ENCODE data around the gene SMAD3.
"Not testable (repeated sequence)": the region's sequence is repeated elsewhere in the genome, so short reads cannot be mapped to it uniquely, and the experiment has no call there.

The SMAD3 gene

DNA sequence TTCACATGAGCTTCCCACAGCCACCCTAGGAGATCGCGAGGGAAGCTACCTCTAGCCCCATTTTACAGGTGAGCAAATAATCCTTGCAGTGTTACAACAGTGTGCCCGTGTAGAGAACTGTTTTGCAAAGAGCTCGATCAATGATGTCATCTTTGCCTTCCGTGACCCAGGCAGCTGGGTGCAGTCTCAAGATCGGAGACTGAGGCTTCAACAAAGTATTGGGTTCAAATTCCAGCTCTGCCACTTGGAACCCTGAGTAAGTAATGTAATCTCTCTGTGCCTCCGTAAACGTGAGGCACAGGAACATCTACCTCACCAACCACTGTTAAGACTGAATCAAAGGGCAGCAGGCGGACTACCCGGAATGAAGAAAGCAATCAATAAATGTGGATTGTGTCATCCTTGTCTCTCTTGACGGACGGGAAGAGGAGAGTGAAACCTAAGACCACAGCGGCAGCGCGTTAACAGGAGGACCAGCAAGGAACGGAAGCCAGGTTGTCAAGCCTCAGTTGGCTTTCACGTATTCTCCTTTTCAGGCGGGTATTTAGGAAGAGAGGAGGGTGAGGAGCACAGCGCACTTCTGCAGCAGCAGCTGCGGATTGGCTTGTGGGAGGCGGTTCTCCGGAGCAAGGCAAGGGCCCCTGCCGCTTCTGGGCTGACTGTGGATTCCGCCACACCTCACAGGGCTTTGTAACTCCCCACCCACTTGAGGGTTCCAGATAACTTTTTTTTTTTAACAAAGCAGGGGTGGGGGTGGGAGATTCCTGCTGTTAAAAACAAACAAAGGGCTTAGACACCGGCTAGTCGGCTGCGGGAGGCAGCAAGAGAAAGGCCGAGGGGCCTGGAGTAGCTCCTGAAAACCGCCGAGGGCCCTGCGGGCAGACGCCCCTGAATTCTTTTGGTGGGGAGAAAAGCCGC lies 1.5 kb upstream of the SMAD3 start:
- DNase-seq: no peak

DNA sequence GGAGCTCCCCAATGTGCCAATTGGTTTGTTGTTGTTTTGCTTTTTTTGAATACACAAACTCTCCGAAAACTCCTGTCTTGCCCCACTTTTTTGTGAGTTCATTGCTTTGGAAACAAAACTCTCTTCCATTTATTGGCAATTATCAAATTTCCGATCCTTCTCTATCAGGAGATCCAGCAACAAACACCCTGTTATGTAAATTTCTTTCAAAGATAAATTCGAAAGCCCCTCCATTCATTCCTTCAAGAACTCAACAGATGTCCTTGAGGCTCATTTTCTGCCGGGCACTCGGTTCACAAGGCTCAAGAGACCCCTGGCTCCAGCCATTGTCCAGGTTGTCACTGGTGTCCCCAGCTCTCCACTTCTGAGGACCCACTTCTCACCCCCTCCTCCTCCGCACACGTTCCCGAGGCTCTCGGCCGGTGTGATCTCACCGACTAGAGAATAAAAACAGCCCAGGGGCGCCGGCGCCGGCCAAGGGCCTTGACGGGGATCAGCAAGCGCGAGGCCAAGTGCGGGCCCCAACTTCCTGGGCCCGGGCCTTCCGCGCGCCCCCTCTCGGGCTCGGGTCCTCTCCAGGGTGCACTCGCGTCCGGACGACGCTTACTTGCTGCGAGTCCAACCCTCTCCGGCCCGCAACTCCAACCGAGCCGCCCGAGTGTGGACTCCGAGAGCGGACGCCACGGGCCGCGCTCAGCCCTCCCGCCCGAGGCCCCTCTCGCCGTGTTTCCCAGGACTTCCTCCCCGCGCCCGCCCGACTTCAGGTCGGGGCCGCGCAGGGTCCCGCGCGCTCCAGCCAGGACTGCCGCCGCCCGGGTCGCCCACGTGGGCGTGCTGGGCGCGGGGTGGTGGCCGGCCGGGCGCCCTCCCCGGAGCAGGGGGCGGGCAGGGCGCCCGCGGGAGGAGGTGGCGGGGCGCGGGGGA lies 533 bp upstream of the SMAD3 start:
- peak; percentile 36 for DNase-seq

DNA sequence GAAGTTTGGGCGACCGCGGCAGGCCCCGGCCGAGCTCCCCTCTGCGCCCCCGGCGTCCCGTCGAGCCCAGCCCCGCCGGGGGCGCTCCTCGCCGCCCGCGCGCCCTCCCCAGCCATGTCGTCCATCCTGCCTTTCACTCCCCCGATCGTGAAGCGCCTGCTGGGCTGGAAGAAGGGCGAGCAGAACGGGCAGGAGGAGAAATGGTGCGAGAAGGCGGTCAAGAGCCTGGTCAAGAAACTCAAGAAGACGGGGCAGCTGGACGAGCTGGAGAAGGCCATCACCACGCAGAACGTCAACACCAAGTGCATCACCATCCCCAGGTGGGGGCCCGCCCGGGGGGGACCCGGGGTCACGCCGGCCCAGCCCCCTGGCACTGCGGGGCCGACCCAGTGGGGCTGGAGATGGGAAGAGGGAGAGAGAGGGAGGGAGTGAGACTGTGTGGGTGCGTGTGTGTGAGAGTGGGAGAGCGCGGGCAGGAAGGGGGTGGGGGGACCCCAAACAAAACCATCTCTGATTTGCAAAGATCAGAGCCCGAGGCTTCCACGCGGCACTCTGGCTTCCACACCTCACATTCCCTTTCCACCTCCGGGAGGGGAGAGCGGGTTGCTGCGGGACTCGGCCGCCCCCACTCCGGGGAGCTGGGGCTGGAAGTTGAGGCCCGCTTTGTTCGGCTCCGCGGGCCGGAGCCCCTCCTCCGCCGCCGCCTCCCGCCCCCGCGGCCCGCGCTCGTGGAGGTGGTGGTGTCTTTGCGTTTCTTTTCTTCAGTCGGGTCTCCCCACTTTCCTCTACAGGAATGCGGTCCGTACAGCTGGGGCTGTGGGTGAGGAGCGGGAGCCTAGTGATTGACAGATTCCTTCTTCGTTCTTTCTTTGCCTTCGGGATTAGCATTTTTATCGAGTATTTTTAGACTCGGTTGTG lies 898 bp downstream of the SMAD3 start:
- no peak for DNase-seq

DNA sequence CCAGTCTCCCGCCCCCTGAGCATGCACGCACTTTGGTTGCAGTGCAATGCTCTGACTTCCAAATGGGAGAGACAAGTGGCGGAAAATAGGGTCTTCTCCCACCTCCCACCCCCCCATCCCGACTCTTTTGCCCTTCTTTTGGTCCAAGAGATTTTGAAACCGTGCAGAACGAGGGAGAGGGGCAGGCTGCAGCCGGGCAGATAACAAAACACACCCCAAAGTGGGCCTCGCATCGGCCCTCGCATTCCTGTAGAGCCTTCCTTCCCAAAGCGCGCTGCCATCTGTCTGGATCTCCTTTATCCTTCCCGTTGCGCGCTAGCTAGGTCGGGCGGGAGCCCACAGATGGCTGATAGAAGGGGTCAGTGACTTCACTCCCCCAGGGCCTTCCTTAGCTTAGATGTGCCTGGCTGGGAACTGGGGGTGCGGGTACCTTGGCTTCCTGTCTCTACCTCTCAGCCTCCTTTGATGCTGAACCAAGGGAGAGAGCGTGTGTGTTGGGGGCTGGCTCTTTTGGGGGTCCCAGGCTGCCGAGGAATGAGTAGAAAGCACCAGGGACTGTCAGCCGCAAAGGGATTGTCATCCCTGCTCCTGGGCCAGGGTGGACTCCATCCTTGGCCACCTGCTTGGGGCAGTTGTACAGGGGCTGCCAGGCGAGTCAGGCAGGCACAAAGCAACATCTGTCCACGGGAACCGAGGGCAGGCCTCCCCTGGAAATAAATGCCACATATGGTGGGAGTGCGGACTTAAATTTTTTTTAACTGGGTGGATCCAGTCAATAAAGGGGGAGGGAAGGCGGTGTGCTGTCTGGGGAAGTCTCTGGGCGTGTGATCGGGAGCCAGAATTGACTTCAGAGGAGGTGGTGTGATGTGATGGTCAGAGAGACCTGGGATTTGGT lies 1.8 kb downstream of the SMAD3 start:
- DNase-seq: no peak

DNA sequence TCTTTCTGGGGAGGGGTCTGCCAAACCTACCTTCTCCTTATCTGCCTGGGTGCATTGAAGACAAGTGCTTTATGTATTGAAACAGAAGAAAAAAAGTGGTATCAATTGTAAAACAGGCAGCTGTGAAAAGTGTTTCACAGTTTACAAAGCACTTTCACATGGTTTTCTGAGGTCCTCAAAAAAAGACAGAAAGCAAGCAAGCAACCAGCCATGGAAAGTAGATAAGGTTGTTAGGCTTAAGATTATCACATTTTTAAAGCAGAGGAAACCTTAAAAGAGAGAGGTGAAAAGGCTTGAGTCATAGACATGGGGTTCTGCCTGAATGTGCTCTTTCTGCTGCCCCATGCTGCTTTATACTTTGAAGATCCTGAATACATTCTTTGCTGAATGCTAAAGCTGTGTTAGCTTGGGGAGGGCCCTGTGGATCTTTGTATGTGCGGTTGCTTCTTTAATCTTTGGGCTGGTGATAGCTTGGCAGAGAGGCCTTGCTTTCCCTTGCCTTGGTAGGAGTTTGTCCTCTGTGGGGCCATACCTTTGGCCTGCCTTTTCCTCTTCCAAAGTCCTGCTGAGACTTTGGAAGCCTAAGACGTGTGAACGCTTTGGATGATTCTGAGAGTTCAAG lies 2.6 kb downstream of the SMAD3 start:
- no peak for DNase-seq

DNA sequence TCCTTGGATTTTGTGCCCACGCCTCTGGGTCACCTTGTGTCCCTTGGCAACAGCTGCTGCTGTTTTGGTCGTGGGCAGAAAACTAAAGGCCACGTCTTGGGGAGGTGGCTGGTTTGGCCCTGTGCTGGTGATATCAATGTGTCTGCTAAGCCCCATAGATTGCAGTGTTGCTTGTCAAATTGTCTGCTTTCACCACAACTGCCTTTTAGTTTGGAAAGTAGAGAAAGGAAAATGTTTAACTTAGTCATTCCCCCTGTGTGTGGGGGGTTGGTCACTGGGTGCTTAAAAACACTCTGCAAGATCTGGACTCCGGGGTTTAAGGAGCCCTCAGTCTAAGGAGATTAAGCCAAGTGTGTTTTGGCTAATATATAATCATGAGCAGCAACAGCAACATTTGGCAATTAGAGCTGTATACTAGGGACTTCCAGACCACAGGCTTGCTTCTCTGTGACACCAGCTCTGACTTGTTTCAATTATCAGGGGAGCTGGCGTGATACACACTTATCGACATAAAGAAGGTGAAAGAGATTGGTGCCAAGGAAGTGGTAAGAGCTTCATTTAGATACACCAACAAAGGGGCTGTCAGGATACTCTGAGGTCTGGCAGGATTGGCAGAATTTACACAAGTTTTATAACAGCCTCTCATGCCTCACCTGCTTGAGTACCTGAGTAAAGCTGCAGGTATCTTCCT lies 3.5 kb downstream of the SMAD3 start:
- DNase-seq: no peak

DNA sequence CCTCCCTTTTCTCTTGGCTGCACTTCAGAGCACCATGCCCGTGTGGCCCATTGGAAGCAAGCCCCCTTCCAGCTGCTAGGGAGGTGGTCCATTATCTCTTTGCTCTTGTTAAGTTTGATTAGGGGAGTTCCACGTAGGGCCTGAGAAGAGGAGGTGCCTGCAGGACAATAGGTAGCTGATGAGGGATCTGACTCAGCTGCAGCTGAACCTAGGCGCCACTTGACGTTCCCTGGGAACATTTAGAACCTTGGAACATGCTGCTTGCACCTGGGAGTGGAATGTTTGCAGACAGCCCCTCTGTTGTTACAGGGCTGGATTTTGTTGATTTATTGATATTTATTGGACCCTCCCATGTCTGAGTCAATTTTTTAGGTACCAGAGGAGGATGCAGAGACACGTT lies 4.7 kb downstream of the SMAD3 start:
- DNase-seq: no peak

DNA sequence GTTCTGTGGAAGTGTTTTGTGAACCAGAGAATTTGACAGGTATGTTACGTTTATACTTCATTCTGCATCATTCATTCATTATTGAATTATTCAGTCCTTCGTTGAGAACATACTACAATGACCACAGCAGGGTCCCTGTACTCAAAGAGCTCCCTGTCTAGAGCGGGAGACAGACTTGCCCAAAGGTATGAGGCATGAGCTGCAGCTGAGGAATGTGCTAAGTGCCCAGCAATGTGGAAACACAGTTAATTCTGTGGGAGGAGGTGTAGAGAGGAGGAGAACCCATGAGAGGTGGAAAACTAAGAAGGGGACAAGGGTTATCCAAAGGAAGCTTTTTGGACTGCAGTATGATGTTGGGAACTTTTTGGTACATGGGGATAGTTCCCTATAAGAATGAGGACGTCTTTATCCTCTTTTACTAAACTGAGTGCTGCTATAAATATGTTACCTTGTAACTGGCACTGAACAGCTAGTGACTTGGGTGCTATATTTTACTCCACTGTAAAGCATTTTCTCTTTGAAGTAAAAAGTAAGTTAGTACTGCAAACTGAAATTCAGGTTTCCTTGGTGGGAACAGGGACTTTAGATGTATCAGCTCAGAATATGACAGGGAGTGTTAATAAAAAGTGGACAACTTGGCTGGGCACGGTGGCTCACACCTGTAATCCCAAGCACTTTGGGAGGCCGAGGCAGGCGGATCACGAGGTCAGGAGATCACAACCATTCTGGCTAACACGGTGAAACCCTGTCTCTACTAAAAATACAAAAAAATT lies 5.7 kb downstream of the SMAD3 start:
- no peak for DNase-seq

DNA sequence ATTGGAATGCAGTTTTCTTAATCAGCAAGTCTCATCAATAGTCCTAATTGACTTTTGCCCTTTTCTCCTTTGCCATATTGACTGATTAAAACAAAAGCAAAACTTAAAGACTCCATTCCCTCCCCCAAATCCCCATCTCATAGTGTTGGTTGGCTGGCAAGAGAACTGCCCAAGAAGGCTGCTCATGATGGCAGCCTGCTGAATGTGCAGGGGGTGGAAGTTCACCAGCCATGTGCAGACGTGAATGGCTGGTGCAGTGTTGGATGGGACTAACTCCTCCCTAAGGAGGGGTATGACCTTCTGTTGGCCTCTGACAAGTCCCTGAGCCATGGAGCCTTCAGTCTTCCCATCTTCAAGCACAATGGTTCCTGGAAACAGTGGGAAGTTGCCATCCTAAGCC lies 7.0 kb downstream of the SMAD3 start:
- no peak for DNase-seq

DNA sequence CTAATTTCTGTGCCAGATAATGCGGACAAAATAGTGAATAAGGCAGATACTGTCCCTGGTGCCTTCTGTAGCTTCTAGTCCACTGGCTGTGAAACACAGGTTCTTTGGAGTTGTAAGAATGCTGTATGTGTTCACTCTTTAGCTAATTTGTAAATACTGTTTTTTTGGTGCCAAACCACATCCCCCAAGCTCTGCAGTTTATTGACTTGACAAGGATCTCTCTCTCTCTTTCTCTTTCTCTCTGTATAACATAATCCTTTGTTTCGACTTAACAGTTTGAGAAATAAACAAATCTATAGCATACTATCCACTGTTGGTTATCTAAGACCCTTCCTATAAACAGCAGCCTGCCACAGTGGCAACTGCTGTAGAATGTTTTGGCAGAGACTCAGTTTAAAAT lies 7.6 kb downstream of the SMAD3 start:
- DNase-seq: no peak

DNA sequence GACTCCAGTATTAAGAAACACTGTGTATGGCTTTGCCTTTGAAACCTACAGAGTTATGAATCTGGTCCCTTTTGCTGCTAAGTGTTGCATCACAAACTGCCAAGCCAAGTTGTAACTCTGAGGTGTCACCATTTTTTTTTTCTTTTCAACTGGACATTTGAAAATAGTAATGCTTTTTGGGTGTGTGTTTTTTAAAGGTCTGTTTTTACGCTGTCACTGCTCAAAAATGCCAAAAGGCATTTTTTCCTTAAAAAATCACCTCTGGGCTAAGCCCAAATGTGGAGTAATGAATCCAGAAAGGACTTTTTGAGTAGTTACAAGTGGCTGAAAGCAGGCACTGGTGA lies 9.5 kb downstream of the SMAD3 start:
- no peak for DNase-seq

DNA sequence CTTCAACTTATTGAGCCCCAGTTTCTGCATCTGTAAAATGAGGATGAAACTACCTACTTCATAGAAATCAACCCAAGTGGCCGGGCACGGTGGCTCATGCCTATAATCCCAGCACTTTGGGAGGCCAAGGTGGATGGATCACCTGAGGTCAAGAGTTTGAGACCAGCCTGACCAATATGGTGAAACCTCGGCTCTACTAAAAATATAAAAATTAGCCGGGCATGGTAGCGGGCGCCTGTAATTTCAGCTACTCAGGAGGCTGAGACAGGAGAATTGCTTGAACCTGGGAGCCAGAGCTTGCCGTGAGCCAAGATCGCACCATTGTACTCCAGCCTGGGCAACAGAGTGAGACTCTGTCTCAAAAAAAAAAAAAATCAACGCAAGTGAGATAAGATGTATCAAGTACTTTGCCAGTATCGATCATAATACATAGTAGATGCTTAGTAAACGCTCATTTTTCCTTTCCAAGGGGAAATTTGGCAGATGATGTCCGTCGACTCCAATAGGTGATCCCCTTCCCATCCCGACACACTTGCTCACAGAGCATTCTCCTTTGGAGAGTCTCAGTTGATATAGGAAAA lies 10.2 kb downstream of the SMAD3 start:
- not testable (repeated sequence) for DNase-seq

DNA sequence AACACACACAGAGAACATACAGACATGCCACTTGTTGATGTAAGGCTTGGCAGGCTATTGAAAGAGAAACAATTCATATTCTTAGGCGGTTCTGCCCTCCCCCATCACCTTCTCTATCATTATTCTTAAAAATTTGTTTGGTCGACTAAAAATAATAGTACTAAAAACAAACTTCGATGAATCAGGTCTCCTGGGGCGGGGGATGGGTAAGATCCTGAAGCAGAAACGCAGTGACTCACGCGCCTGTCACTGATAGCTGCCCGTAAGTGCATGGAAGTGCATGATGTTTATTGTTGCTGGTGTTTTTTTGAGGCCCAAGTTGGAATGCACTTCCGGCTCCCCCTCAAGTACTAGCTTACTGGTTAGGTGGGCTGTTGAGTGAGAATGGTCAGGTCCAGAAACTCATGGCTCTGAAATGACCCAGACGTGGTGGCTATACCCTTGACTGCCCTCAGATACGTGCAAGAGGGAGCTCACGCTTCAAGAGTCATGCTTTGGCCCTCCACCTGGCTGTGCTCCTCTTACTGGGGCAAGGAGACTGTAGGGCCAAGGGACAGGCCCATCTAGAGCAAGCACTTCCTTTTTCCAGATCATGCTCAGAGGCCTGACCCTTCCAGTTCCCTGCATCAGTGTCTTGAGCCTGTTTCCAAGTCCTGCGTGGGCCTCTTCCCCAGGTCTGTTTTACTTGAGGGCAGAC lies 10.9 kb downstream of the SMAD3 start:
- no peak for DNase-seq

DNA sequence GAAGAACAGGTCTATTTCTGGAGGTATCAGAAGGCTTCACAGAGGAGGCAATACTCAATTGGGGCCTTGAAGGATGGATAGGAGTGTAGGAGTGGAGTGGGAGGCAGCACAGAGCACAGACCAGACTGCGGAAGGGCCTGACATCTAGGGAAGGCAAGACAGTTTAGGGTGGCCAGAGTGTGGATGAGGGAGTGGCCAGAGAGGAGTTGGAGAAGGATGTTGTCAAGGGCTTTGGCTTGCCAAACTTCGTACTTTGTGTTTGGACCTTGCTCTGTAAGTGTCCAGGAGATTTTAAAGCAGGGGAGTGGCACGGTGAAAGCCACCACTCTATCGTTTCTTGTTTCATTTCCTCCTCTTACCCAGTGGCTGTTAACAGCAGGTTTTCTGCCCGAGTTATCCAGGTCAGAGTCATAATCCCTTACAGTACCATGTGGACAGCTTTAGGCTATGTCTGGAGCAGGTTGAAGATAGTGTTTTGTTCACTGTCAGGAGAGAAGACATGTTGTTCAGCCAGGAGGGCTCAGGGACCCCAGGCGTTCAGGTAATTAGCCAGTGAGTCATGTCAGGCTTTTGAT lies 12.3 kb downstream of the SMAD3 start:
- DNase-seq: no peak

DNA sequence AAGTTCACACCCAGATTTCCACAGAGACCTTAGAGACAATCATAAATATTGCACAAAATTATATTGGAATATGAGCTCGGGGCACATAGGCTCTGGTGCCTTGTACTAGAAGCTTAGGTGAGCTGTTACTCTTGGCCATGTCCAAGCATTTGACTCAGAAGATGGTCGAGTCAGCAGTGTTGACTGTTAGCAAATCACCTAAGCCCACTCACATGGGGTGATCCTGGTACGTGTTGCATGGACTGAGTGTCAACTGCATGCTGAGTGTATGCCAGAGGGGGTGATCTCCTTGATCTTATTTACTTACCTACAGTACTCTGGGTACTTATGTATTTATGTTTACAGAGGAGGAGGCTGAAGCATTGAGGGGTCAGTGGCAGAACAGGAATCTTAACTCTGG lies 14.0 kb downstream of the SMAD3 start:
- DNase-seq: no peak

DNA sequence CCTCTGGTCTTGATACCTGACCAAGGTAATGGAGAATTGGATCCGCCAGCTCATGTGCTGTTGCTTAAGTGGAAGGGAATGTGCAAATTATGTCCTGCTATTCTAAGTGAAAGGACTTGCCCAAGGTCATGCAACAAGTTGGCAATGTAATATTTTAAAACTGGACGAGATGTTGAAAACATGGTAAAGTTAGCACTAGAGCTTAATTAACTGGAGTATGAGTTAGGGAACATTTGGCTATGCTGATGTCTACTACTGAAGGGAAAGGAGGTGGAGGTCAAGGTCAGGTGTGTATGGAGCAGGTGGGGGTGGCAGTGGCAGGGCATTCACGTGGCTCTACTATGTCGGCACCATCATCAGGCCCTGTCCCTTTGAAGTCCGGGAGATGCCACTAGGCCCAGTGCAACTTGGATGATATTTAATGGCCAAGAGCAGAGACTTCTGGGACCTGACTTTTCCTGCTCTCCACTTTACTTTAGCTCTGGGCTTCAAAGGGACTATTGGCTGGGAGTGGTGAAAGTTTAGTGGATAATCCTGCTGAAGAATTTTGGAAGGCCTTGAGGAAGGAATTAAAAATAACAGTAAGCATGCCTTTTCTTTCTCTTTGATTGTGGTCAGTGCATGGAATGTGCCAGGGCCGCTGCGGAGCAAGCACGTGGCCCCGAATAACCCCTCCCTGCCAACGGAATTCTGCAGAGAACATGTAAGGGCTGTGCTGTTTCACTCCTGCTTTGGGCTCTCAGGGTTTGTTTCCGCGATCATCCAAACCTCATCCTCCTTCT lies 14.9 kb downstream of the SMAD3 start:
- no peak for DNase-seq

DNA sequence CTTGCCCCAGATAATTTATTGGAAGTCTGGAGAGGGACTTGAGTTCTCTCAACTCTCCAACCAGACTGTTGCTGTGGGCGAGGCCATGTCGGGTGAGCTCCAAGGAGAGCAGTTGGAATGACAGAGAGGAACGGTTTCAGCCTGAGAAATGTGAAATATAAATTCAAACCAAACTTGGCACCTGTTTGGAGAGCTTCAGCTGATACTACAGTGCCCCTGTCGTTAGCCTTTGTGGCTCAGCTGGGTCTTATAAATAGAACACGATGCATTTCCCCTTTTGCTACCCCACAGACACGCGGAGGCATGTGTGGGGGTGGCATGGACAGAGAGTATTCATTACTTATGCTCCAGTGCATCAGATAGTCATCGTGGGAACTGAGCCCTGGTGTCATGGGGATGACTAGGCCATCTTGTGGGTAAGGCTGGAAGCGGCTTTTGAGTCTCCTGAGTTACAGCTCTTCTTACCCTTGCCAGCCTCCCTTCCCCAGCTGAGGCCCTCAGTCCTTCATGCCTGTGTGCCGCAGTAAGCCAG lies 15.6 kb downstream of the SMAD3 start:
- peak; percentile 58 for DNase-seq

Data from CD4-positive, alpha-beta T cell treated with Interleukin-21 for 1 hour (primary cell).